ENCODE measurements around the gene EFCC1. TPM values are rescaled to one million over a fixed set of nuclear protein-coding genes. Genes with fewer than 3 reads are reported as not detected.

Gene EFCC1
- total and polyA plus RNA-seq, 7 donors = 0.46 to 15.0 (median 4.6) TPM

DNA sequence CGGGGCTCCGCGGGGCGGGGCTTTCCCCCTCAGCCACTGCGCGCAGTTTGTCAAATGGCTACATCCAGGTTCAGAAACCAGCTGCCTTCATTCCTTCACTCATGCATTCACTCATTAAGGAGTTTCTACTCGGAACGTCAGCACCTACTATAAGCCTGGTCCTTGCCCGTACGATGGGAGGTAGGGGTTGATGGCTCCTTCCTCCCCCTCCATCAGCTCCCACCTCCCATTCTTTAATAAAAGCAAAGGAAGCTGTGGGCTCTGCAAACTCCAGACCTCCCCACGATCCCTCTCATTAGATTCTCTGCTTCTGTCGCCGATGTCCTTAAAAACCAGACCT is 7.0 kb upstream of the EFCC1 start:
- no peaks in the 10 kb centered on the region for H3K36me3 ChIP-seq
- no peak for DNase-seq
- WGBS, 2 donors = 2 to 3% methylated on average over 13 of the region's 13 CpGs
- no peak for TF ChIP-seq EP300 (IDR thresholded peaks at IDR 0.05)
- no peak for TF ChIP-seq POLR2A (IDR thresholded peaks at IDR 0.05)
- no peak for TF ChIP-seq POLR2AphosphoS5 (IDR thresholded peaks at IDR 0.05)
- TF ChIP-seq, protein P1, sequence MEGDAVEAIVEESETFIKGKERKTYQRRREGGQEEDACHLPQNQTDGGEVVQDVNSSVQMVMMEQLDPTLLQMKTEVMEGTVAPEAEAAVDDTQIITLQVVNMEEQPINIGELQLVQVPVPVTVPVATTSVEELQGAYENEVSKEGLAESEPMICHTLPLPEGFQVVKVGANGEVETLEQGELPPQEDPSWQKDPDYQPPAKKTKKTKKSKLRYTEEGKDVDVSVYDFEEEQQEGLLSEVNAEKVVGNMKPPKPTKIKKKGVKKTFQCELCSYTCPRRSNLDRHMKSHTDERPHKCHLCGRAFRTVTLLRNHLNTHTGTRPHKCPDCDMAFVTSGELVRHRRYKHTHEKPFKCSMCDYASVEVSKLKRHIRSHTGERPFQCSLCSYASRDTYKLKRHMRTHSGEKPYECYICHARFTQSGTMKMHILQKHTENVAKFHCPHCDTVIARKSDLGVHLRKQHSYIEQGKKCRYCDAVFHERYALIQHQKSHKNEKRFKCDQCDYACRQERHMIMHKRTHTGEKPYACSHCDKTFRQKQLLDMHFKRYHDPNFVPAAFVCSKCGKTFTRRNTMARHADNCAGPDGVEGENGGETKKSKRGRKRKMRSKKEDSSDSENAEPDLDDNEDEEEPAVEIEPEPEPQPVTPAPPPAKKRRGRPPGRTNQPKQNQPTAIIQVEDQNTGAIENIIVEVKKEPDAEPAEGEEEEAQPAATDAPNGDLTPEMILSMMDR (IDR thresholded peaks at IDR 0.05) = no peak
- intact Hi-C loops (cut with DNase I) = no loop called here
- H3K27me3 ChIP-seq = no peaks in the 10 kb centered on the region
- peak overlapping the region; percentile 18 to 55 (median 40) for H3K4me3 ChIP-seq
- H3K4me1 ChIP-seq = peaks cover 0 to 15% (median 14%) of the 10 kb centered on the region in 4 donors
- no peak overlapping the region for H3K27ac ChIP-seq
- H3K9me3 ChIP-seq = no peaks in the 10 kb centered on the region

DNA sequence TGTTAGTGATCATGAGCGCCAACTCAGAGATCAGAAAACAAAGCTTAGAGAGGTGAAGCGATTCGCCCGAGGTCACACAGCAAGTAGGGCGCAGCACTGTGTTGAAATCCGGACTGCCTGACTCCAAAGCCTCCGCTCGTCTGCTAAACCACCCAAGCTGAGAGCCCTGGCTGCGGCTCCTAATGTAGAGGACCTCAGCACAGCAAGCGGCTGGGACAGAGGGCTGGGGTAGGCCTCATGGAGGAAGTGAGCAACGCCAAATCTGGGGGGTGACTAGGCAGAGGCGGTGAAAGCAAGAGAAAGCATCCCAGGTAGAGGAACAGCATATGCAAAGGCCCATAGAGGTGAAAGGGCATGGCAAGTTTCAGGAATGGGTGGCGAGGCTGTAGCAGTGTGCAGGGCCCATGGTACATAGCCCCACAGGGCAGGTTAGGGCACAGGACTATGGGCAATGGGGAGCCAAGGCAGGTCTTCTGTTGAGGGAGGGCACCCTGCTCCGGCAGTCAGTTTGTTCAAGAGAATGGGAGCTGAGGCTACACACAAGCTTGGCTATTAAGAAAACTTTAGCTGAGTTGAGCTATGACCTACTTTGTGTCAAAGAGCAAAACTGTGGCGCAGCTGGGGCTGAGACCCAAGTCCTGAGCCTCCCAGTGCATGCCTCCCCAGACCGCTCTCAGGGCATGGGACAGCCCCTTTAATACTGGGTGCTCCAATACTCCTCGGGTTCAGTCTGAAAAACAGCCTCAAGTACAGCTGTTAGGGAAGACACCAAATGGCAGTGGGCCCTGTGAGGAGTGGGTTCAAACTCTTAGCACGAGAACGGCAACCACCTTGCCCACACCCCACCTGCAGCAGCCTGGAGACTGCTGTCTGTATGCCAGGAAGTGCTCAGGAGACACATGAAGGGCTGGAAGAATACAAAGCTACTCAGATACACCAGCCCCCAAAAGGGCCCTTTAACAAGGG is 6.2 kb upstream of the EFCC1 start:
- intact Hi-C loops (cut with DNase I) = no loop called here
- peaks cover 0 to 15% (median 14%) of the 10 kb centered on the region in 4 donors for H3K4me1 ChIP-seq
- WGBS, 2 donors = 78 to 82% methylated on average over 19 of the region's 19 CpGs
- H3K36me3 ChIP-seq = no peaks in the 10 kb centered on the region
- H3K27ac ChIP-seq = no peak overlapping the region
- no peaks in the 10 kb centered on the region for H3K9me3 ChIP-seq
- peak overlapping the region in 2 of 4 donors; percentile 32 to 55 for H3K4me3 ChIP-seq
- peaks cover 0 to 4% (median 0%) of the 10 kb centered on the region in 3 donors for H3K27me3 ChIP-seq
- TF ChIP-seq, protein P1 (IDR thresholded peaks at IDR 0.05) = no peak
- no peak for TF ChIP-seq POLR2A (IDR thresholded peaks at IDR 0.05)
- no peak for TF ChIP-seq POLR2AphosphoS5 (IDR thresholded peaks at IDR 0.05)
- no peak for TF ChIP-seq EP300 (IDR thresholded peaks at IDR 0.05)
- DNase-seq = peak; percentile 48

DNA sequence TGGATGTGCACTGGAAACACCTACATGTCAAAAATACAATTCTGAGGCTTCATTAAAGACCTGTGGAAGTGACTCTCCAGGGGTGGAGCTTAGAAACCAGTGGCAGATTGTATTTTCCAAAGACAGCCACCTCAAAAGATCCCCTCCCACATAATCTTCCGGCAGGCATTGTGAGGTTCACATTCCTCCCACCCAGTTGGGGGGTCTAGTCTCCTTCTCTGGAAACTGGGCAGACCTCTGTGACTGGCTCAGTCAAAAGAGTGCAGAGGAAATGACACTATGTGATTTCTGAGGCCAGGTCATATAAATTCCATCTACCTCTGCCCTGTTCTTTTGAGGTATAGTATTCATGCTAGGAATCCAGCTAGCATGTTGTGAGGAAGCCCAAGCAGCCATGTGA is 5.4 kb upstream of the EFCC1 start:
- peak; percentile 1 for DNase-seq

DNA sequence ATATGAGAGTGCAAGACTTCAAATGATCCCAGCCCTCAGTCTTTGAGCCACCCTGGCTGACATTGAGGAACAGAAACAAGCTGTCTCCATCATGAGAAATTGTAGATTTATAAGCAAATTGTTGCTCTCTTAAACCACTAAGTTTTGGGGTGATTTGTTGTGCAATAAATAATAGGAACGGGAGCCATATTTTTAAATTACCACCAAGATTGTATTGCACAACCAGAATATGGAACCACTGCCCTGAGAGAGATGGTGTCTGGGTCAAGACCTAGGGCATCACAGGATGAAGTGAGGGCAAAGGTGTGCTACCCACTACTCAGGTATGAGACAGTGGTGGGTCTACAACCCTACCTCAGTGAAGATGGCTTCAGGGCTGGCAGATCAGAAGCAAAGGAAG is 4.9 kb upstream of the EFCC1 start:
- intact Hi-C loops (cut with DNase I) = no loop called here
- WGBS, 2 donors = 77 to 81% methylated on average over 1 of the region's 1 CpG
- peaks cover 3 to 16% (median 12%) of the 10 kb centered on the region in 3 donors for H3K27me3 ChIP-seq
- H3K4me3 ChIP-seq = no peak overlapping the region
- no peak overlapping the region for H3K27ac ChIP-seq
- H3K9me3 ChIP-seq = no peaks in the 10 kb centered on the region
- H3K4me1 ChIP-seq = peaks cover 0 to 20% (median 19%) of the 10 kb centered on the region in 4 donors
- no peak for DNase-seq
- TF ChIP-seq EP300 (IDR thresholded peaks at IDR 0.05) (no peak), POLR2AphosphoS5 (IDR thresholded peaks at IDR 0.05) (no peak), POLR2A (IDR thresholded peaks at IDR 0.05) (no peak)
- TF ChIP-seq, protein P1 (IDR thresholded peaks at IDR 0.05) = no peak
- no peaks in the 10 kb centered on the region for H3K36me3 ChIP-seq

More for the DNA sequence above, 5.4 kb upstream of the EFCC1 start:
- H3K4me3 ChIP-seq = no peak overlapping the region
- TF ChIP-seq POLR2AphosphoS5 (IDR thresholded peaks at IDR 0.05) (no peak), EP300 (IDR thresholded peaks at IDR 0.05) (no peak), POLR2A (IDR thresholded peaks at IDR 0.05) (no peak)
- TF ChIP-seq, protein P1 (IDR thresholded peaks at IDR 0.05) = no peak
- 88 to 98% methylated on average over 1 of the region's 1 CpG for WGBS, 2 donors
- H3K27me3 ChIP-seq = peaks cover 0 to 11% (median 7%) of the 10 kb centered on the region in 3 donors
- peaks cover 0 to 16% (median 15%) of the 10 kb centered on the region in 4 donors for H3K4me1 ChIP-seq
- H3K36me3 ChIP-seq = no peaks in the 10 kb centered on the region
- H3K9me3 ChIP-seq = no peaks in the 10 kb centered on the region
- no peak overlapping the region for H3K27ac ChIP-seq
- intact Hi-C loops (cut with DNase I) = no loop called here

Measured in sigmoid colon (tissue), 7 donors.